GM21515 (cell line): ENCODE results near the gene PSAP.

ENCODE experiments used
- ATAC-seq: cut with Tn5 transposase; IDR thresholded peaks from one replicate; pipeline ENCODE4 v1.9.1; 2021; ENCODE audit not compliant: unreplicated experiment

The PSAP gene

DNA sequence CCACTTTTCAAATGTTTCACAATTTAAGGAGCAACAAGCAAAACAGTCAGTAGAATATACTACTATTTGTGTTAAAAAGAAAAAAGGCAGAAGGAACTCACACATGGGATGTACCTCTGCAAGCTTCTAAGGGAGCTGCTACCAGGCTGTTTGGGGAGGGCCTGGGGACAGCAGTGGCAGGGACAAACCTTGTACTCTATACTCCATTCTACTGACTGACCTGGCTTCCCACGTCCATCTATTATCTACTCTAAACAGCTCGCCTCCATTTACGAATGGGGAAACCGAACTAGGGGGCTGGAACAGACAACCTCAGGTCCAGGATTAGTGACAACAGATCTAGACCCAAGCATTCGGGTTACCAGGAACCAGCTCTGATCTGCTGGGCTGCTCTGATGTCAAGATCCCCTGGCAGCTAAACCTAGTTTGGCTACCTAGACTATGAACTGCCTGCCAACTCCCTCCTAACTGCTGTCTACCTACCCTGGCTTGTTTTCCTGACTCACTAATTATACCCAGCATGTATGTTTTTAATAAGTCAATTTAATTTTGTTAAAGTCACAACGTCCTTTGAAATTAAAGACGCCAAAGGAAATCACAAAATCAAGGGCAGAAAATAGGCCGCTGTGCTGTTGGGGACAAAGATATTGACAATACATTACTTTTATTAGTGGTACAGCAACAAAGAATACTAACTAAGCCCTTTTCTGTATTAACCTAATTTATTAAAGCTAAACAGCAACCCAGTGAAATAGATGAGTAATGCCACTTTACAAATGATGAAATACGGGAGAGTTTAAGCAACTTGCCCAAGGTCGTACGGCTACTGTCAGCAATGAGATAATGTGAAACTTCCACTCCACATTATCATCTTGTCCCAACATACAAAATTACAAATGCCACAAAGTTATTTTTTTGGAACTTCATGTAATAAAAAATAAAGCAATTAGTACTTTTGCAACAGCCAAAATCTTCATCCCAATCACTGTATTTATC, 5.3 kb downstream of the PSAP start:
- ATAC-seq: no peak

DNA sequence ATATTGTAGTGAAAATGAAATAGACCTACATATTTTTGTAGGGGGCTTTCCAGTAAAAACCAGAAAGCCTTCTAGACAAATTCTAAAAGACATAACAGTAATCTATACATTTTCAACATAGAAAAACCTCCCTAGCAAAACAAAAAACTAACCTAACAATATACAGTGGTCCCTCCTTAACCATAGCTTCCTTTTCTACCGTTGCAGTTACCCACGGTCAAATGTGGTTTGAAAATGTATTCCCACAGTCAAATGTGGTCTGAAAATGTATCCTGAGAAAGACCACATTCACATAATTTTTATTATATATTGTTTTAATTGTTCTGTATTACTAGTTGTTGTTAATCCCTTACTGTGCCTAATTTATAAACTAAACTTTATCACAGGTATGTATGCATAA, 6.4 kb downstream of the PSAP start:
- no peak for ATAC-seq

DNA sequence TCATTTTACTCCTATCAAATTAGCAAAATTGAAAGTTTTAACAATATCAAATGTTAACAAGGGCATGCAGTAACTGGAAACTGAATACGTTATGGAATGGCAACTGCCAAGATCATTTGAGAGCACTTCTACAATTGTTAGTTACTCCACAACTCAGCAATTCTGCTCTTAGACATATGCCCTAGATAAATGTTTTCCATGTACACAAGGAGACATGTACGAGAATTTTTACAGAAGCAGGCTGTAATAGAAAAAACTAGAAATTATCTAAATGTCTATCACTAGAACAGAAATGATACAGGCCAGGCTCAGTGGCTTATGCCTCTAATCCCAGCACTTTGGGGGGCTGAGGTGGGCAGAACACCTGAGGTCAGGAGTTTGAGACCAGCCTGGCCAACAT, 7.0 kb downstream of the PSAP start:
- no peak for ATAC-seq

DNA sequence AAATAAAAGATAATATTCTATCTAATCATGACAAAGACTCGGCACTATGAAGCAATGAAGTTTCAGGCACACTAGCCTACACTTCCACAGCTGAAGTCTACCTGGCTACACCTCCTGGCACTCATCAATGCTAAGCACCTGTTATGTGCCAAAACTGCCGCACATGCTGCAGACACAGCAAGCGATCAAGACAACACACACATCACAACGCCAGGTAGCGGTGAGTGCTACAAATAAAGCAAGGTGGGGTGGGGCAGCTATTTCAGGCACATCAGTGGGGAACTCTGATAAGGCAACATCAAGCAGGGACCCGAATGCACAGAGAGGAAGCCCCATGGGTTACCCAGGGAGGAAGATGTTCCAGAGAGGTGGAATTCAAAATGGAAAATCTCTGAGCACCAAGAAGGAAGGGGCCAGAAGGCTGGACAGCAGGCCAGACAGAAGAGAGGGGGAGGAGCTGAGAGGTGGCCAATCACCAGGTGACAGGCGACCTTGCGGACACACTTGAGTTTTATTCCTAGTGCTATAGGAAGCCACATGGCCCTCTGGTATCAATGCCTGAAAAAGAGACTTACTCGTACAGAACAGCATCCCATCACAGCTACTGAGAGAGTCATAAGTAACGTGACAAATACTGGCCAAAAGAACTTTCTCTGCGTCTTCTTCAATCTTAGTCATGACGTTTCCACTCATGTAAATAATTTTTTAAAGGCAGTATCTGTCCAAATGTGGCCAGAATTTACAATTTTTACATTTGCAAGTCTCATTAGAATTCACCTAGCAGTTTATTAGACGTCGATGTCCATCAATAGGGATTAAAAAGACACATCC, 8.0 kb downstream of the PSAP start:
- no peak for ATAC-seq

DNA sequence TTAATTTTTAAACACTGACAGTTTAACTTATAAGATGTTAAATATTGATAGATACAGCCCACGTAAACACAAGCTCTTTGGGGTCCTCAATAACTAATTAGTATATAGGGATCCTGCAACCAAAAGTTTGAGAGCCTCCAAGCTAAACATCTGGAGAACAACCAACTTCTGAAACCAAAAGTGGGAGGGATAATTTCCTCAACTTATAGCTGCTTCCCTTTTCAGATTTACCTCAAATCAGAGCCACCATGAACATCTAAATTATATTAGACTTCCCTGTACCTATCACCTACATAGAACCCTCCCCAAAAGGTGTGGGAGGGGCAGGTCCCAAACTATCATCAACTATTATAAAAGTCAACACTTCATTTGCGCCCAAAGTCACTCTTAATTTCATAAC, 8.6 kb downstream of the PSAP start:
- no peak for ATAC-seq

DNA sequence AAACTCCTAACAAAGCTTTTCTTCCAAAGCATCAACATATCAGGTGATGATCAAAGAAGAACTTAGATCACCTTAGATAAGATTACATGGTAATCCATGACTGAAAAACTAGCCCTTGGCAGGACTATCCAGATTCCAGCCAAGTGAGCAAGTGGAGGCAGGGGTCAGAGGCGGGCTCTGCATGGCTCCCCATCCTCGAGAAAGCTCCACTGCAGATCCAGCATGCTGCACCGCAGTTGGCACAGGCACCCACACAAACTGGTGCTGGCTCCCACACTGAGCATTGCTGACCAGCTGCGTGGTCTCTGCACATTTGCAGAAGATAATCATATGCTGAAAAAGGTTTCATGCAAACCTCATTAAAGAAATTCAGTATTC, 10.1 kb downstream of the PSAP start:
- ATAC-seq: no peak

DNA sequence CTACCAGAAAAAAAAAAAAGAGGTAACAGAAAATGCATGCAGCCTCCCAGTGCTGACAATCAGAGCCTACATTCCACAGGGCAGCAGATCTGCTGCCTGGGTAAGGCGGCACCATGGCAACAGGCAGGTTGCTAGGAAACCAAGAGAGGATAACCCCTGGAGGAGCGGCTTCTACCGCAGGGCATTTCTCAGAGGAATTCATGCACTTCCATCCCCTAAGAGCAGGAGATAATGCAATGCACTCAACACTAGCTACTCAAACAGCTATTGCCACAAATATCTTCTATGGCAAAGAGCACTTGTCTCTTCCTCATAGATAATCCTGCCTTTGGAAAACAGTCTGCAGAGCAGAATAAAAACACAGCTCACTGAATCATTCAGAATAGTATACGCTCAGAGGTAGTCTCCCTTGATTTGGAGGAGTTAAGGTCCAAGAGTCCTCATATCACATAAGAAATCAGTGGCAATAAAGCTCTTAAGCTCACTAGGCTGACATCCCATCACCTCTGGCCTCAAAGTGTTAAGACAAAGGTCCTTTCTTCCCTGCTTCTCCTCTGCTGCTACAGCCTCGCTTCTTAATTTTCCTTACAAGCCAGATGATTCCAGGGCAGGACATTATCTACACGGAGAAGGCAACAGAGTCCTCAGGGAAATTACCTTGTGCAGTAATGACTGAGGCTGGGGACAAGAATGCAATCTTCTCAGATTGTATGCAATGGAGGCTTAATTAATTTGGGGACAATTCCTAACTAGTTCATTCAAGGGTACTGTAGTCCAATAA, 10.7 kb downstream of the PSAP start:
- ATAC-seq: no peak

DNA sequence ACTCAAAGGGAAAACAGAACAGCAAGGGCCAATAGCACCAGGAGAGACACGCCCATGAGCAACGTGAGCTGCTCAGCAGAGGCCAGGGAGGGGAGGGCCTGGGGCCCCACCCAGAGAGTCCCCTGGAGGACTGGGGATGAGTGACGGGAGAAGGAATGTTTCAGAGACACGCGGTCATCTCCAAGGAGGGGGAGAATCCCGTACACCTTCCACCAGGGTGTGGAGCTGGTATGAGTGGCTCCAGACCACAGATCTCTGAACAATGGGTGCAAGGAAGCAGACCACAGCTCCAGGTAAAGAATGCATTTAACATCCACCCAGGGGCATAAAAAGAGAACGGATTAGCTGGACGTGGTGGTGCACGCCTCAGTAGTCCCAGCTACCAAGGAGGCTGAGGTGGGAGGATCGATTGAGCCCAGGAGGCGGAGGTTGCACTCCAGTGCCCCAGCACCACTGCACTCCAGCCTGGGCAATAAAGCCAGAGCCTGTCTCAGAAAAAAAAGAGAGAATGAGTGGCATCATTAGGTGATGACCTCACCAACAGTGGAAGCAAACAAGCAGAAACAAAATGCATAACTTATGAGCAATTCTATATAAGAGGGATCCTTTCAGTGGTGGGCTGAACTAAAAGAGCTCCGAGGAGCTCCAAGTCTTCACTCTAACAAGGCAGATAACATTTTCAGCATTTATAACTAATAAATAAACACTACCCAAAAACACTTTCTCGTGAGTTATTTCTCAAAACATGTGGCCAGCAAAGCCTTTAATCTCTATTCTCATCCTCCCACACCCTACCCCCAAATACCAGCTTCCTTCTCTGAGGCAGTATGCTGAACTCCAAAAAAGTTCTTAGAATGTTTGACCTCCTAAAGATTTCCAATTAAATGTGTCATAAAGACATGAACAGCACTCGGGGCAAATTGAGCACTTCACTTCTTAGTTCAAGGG, 12.5 kb downstream of the PSAP start:
- ATAC-seq: no peak

DNA sequence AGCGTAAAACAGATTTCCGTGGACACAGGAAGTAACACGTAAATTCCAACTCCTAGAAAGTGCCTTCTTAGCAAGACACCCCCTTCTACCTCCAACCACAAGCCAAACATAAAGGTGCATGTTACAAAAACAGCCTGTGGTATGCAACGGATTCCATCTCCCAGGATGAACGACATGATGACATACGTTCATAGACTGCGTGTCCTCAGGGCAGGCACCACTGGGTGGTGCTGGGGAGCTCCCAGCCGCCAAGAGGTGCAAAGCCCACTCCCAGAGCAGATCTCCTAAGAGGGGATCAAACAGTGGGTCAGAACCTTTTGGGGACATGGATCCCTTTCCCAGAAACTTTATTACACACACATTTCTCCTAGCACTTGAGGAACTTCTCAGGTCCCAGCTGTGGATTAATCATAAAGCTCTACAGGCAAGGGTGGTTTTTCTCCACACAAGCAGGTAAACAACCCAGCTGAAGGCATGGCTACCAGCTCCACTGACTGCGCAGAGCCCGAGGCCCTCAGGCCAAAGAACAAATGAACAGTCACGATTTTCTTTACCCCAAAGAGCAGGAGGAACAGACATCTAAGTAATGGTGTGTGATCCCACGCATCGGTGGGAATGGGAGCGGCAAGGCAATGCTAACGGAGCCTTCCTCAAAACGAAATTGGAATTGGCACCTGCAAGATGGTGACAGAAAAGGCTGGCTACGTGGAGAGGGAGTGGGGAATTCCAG, 13.8 kb downstream of the PSAP start:
- ATAC-seq: no peak

DNA sequence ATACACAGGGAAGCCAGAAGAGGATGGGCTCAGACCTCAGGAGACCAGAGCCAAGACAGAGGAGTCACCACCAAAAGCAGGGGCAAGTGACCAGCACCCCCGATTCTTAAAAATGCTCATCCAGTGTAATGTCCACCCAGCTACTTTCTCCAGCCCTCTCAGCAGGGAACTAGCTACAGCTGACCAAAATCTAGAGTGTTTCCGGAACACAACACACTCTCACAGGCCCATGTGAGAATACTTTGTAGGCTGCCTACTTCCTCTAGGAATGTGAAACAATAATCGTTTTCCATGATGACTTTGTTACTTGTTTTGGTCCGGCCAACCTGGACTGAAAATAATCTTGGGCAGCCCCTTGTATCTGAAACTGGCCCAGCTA, 14.5 kb downstream of the PSAP start:
- peak; percentile 25 for ATAC-seq

DNA sequence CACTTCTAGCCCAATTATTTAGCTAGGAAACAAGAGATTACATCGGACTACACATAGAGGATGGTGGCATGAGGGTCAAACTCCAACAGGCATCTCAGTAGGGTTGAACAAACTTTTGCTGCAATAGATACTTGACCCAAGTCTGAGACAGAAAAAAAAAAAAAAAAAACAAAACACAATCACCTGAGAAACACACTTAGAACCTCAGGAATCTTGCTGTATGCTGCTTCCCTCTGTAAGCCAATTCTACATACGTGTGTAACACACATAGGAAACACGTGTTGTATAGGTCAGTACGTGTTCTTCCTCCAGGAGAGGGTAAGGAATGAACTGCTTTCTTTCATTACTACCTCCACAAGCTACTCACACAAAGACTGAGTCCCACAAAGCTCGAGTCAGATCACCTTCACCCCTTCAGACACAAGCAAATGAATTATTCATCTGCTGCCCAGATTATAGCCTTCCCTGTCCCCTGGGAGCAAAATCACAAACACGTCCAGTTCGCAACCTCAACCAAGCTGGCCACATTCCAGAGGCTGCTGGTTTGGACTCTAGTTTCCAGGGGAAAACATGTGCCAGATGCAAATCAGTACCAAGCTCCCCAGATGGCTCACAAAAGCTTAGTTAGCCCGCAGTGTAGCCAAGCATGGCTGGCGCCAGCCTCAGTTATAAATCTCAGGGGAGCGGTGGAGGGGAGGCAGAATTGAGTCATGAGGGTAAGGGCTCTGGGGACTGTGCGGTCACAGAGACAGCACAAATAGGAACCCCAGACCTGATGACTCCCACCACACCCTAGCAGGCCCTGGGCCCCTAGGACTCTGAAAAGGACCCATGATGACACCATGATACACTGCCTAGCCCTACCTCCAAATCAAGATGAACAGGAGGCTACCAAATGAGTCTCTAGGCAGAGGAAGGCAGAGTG, 15.1 kb downstream of the PSAP start:
- peak; percentile 83 for ATAC-seq

DNA sequence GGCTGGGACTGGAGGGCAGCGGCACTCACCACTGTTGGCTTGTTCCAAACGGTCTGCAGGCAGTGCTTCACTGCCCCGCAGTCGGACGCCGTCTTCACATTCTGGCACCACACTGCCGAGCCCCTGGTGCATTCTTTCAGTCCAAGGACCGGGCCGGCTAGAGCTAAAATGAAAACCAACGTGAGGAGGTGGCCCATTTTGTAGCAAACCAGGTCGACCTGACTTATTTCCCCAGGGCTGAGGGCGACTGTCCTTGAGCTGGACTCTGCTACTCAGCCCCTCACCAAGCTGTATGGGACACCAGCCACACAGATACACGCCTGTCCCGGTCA, 16.7 kb downstream of the PSAP start:
- ATAC-seq: no peak

DNA sequence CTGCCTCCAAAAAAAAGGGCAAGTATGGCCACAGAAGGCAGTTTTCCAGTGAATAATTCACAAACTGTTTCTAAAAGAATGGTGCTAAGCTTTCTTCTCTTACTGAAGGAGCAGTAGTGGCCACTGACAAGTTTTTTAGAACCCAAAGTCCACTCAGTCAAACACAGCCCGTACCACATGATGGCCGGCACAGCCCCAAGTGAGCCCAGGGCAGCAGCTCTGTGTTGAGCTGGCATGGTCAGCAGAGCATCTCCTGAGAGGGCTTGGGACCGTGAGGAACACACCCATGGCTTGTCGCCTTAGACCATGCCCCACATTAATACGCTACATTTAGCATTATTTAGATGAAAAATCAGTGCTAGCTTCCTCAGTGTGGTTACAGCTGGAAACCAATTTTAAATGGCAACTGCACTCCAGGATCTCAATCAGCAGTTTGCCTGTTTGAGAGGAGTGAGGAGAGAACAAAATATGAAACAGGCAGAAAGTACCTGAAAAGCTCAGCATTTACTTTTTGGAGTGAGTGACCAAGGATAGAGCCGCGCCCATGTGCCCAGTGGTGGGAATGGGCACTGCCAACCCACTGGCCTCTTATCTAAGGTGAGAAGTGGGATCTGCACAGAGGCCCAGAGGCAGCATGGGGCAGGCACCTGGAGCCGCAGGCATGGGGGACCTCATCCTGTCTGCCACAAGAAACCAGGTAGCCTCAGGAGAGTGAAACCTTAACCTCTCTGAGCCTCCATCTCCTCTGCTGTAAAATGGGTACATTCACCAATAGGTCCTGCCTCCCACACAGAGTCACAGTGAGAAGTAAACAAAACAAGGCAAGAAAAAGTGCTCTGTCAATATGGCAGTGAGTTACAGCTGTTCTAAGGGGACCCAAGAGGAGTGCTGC, 17.4 kb downstream of the PSAP start:
- no peak for ATAC-seq

DNA sequence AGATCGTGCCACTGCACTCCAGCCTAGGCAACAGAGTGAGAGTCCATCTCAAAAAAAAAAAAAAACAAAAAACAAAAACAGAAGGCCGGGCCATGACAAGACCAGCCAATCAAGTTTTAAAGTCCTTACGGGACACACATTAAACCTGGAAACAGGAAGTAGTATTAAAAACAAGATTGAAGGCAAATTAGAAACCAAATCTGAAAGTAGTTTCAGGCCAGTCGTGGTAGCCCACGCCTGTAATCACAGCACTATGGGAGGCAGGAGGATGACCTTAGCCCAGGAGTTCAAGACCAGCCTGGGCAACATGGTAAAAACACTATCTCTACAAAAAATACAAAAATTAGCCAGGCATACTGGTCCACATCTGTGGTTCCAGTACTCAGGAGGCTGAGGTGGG, 18.1 kb downstream of the PSAP start:
- no peak for ATAC-seq

DNA sequence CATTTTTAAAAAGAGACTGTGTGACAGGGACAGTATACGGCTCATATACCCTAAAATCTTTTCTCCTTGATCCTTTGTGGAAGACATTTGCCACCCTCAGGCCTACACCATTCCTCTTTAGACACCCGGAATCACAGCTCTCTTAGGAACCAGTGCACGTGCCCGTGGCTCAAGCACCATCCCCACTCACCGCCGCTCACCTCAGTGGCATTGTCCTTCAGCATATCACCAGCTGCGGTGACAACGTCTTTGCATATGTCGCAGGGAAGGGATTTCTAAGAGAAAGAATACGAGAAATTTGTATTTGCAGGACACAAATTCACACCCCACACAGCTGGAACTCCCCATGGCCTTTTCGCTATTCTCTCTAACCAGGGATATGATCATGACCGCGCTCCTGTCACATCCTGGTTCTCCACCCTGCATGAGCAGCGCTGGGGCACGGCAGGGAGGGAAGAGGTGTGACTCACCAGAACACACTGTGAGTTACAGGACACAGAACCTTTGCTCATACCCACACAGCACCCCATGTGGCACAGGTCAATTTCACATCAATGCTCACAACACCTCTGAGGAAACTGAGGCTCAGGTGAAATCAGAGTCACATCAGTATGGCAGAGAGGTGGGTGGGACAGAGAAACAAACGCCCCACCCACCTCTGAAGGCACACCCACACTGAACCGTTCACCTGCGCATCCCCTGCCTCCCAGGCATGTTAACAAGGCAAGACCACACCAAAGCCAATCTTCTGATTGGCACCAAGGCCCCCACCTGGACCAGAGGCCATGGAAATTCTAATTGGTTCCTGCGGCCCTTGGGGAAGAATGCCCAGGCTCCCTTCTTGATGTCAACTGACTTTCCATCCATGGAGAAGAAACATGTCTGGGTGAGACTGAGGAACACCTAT, 19.2 kb downstream of the PSAP start:
- ATAC-seq: no peak

DNA sequence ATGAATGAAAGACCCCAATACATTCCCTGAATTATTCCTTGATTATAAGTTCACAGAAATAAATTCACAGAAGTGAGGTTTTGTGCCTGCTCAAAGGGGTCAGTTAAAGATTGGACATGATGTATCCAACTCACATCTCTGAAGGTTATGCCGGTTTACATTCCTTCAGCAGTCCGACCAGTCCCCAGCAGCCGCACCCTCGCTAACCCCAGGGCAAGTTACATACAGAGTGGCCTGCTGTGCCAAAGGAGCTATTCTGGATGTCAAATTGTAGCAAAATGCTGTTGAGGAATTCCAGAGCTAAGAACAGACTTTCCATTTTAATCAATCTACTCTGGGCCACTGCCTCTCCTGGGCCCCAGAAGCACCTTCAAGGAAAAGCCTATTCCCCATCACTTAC, 20.3 kb downstream of the PSAP start:
- no peak for ATAC-seq

DNA sequence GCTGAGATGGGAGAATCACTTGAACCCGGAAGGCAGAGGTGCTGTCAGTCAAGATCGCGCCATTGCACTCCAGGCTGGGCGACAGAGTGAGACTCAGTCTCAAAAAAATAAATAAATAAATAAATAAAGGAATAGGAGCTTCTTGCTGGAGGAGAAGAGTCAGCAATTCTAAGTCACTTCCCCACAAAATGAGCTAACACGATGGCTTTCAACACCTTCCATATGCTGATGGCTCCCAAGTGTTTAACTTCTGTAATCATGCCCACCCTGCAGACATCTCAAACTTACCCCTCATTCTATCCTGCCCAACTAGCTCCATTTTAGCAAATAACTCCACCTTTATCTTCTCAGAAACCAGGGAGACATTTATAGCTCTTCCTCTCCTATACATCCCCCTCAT, 21.2 kb downstream of the PSAP start:
- no peak for ATAC-seq
